HL-60 (cell line): ENCODE data around the gene TPST2.

Experiments used
- DNase-seq, 2 experiments: peaks; one replicate each; pipeline ENCODE4 v3.0.0-alpha.2; 2010 to 2020; ENCODE audit warnings: low read depth in 1 of 2, low spot score in 1 of 2
- H3K27ac ChIP-seq: fragments of 250-450 bp; sonication (Bioruptor Pico); replicated peaks from 2 replicates; pipeline ENCODE4 v1.5.1; 2020; ENCODE audit warnings: mild to moderate bottlenecking, moderate library complexity
- H3K27me3 ChIP-seq: fragments of 250-450 bp; sonication (Bioruptor Pico); 2 replicates; pipeline ENCODE4 v1.5.1; 2021; ENCODE audit warnings: mild to moderate bottlenecking, moderate library complexity; ENCODE audit not compliant: insufficient read depth, poor library complexity, severe bottlenecking
- H3K4me3 ChIP-seq: replicated peaks from 2 replicates; pipeline ENCODE4 v1.5.1; 2011; ENCODE audit warnings: mild to moderate bottlenecking, control low read depth, low read length; ENCODE audit not compliant: insufficient read depth
- CTCF ChIP-seq: IDR thresholded peaks from one replicate; pipeline ENCODE4 v1.5.1; 2011; ENCODE audit warnings: low read length, control low read depth, inconsistent platforms; ENCODE audit not compliant: insufficient read depth
- GABPA ChIP-seq: IDR thresholded peaks from 2 replicates; pipeline ENCODE4 v1.6.1; 2012; ENCODE audit warnings: low read depth
- POLR2AphosphoS5 ChIP-seq: IDR thresholded peaks from 2 replicates; pipeline ENCODE4 v1.6.1; 2012; ENCODE audit warnings: low read depth
- REST ChIP-seq: IDR thresholded peaks from 2 replicates; pipeline ENCODE4 v1.6.1; 2012; ENCODE audit warnings: low read depth; ENCODE audit not compliant: insufficient replicate concordance
- SPI1 ChIP-seq: IDR thresholded peaks from 2 replicates; pipeline ENCODE4 v1.6.1; 2012; ENCODE audit warnings: low read depth, mild to moderate bottlenecking, borderline replicate concordance

Gene TPST2

GRCh38 chr22:26576026-26576680 lies 13.8 kb downstream of the TPST2 start:
- Histone ChIP-seq H3K27me3 (no peaks in the 10 kb centered on the region), H3K4me3 (no peak overlapping the region), H3K27ac (no peak overlapping the region)
- TF ChIP-seq SPI1 (no peak), GABPA (no peak), REST (no peak), POLR2AphosphoS5 (no peak), CTCF (no peak)
- DNase-seq, result peak in 1 of 2 experiments; percentile 40

GRCh38 chr22:26574001-26574723 lies 15.8 kb downstream of the TPST2 start:
- no peak for DNase-seq
- no peaks in the 10 kb centered on the region for H3K27me3 ChIP-seq
- H3K27ac ChIP-seq, result peak overlapping the region; percentile 62
- TF ChIP-seq REST (no peak), CTCF (no peak), GABPA (no peak), SPI1 (no peak), POLR2AphosphoS5 (no peak)
- no peak overlapping the region for H3K4me3 ChIP-seq

GRCh38 chr22:26573026-26573662 lies 16.8 kb downstream of the TPST2 start:
- Histone ChIP-seq H3K4me3 (no peak overlapping the region), H3K27me3 (no peaks in the 10 kb centered on the region), H3K27ac (peak overlapping the region; percentile 62)
- peak in 1 of 2 experiments; percentile 94 for DNase-seq
- TF ChIP-seq GABPA (no peak), SPI1 (peak; percentile 78), REST (no peak), CTCF (no peak), POLR2AphosphoS5 (peak; percentile 88)
